GM21367 (cell line): ENCODE measurements around the gene RBM8A.
A peak's percentile ranks its signal among the peaks of the same experiment; 100 is the strongest.
"Not testable (repeated sequence)": the region's sequence is repeated elsewhere in the genome, so short reads cannot be mapped to it uniquely, and the experiment has no call there.

Experiments
- ATAC-seq: cut with Tn5 transposase; IDR thresholded peaks from one replicate; pipeline ENCODE4 v1.9.1; 2021; ENCODE audit not compliant: unreplicated experiment

RBM8A gene

DNA sequence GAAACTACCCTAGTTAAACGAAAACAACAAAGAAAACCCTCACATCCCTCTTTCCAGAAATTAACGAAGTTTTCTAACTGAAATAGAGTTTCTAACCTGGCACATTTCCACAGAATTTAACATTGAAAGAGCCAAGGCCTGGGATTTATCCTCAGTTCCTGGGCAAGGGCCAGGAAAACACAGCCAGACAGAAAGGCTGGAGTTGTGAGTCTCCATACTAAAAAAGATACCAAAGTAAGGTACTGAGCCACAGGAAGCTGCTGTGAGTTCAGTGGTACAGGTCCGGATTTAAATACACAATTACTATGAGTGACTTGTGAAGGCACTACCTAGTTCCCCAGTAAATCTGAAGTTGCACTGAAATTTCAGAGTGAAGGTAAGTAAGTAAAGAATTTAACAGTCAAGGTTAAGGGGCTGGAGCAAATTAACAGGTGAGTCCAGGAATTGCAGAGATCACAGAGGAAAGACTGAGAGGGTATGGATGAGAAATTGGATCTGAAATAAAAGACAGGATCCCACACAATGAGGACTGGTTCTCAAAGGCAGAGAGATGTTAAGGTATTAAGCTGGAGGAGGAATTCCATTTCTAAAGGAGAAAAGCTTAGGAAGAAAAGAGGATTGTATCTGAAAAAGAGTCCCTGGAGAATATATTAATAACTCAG lies 29.6 kb upstream of the RBM8A start:
- no peak for ATAC-seq

DNA sequence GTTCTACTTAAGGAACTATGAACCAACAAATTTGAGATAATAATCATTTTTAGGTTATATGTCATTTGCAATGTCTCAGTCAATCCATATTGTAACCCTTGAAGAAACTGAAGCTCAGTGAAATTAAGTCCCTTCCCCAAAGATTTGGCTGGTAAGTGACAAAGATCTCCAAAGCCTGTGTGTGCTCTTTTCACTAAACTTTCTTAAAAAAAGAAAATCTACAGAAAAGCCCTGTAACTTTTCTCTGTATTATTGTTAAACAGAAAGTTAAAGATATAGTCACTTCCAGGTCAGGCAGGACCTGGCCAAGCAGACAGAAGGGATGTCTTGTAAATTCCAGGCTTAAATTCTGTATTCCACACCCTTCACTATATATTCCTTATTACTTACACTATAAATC lies 29.1 kb upstream of the RBM8A start:
- ATAC-seq = no peak

DNA sequence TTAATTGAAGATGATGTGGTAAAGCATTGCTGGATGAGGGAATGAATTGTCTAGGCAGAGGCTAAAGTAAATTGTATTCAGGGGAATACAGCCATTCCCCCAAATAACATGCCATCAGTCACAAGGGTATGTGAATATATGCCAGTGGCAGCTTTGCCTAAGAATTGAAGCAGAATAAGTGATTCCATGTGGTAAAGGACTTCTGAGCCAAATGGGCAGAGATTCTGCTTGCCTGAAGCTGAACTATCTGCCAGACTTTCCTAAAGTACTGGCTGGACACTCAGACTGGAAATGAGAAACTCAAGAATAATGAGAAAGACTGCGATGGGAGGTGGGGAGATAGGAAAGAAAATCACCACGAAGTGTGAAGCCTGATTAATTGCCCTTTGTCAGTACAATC lies 28.2 kb upstream of the RBM8A start:
- no peak for ATAC-seq

DNA sequence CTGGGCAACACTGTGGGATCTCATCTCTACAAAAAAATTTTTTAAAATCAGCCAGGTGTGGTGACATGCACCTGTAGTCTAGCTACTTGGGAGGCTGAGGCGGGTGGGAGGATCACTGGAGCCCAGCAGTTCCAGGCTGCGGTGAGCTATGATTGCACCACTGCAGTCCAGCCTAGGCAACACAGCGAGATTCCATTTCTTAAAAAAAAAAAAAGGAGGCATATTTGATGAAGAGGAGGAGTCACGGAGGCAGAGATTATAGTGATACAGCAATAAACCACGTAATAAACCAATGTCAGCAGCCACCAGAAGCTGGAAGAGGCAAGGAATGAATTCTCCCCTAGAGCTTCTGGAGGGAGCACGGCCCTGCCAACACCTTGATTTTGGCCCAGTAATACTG lies 26.6 kb upstream of the RBM8A start:
- ATAC-seq = no peak

DNA sequence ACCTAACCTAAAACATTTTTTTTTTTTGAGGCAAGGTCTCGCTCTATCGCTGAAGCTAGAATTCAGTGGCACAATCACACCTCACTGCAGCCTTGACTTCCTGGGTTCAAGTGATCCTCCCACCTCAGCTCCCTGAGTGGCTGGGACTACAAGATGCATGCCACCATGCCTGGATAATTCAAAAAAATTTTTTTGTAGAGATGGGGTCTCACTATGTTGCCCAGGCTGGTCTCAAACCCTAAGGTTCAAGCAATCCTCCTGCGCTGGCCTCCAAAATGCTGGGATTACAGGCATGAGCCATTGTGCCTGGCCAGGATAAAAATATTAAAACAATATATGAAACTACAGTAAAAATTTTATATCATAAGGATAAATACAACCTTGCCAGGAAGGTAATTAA lies 25.6 kb upstream of the RBM8A start:
- no peak for ATAC-seq

DNA sequence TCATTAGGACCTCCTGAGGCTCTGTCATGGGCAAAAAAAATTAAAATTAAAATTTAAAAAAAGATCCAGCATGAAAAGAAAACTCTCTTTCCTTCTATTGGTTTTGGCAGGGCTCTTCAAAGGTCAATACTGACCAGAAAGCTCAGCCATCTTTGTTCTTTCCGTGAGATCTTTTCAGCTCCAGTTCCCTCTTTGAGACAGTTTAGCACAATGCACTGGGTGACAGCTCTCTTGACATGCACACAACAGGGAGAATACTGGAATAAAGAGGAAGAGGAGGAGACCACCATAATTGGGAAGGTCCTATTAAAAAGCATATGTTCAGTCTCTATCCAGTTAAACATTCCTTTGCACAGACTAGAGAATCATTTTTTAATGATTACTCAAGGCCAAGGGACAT lies 24.2 kb upstream of the RBM8A start:
- ATAC-seq = no peak

DNA sequence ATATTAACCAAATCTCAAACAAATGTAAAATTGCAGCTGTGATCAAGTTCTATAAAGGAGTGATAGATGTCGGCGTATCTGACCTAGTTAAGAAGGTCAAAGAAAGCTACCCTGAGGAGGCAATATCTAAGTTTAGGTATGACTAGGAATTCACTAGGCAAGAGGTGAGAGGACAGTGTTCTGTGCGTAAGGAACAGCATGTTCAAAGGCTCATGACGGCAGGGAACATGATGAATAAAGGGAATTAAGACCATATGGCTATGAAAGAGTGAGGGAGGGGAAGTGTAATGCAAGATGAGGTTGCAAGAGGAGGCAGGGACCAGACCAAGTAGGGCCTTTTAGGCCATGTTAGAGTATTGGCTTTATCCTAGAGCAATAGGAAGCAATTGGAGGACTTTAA lies 21.9 kb upstream of the RBM8A start:
- ATAC-seq = no peak

DNA sequence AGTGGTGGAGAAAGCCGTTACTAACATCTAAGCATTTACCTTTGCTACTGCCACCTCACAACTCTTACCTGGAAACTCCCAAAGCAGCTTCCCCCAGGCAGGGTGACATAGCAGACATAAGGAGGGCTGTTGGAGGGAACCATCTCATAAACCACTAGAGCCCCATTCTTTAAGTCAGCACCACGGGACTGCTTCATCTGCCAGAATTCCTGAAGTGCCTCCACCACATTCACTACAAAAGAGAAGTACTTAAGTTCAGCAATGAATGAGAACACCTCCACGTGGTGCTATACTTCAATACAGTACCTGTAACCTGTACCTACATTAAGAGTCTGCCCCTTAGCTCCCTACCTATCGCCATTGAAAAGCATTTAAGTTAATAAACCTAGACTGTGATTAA lies 20.3 kb upstream of the RBM8A start:
- no peak for ATAC-seq

GRCh38 chr1:145946477-145946986 lies 19.2 kb upstream of the RBM8A start:
- ATAC-seq = no peak

GRCh38 chr1:145944532-145944931 lies 17.2 kb upstream of the RBM8A start:
- no peak for ATAC-seq

- ATAC-seq = no peak
Observed at GRCh38 chr1:145942871-145943270, 15.6 kb upstream of the RBM8A start.

GRCh38 chr1:145942405-145942804 lies 15.1 kb upstream of the RBM8A start:
- ATAC-seq = no peak

- ATAC-seq = no peak
Observed at GRCh38 chr1:145937436-145937835, 10.2 kb upstream of the RBM8A start.

GRCh38 chr1:145936247-145936646 lies 9.0 kb upstream of the RBM8A start:
- ATAC-seq = no peak

DNA sequence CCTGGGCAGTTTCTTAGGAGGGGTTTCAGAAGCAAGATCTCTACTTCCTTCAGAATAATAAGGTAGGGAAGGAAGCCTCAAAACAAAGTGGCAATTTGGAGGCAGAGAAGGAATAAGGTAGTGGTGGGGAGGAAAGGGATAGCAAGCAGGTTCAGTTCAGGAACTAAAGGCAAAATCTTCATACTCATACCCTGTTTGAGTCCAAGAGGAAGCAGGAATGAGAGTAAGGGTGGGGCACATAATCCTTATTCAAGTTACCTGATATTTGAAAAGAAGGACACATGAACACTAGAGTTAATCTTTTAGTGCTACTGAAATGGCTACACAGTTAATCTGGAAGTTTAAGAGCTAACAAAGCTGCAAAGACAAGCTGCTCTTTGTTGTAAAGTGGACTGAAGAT lies 8.4 kb upstream of the RBM8A start:
- no peak for ATAC-seq

- not testable (repeated sequence) for ATAC-seq
Observed at GRCh38 chr1:145932522-145933009, 5.3 kb upstream of the RBM8A start.

GRCh38 chr1:145927916-145928643 lies 796 bp upstream of the RBM8A start:
- no peak for ATAC-seq

DNA sequence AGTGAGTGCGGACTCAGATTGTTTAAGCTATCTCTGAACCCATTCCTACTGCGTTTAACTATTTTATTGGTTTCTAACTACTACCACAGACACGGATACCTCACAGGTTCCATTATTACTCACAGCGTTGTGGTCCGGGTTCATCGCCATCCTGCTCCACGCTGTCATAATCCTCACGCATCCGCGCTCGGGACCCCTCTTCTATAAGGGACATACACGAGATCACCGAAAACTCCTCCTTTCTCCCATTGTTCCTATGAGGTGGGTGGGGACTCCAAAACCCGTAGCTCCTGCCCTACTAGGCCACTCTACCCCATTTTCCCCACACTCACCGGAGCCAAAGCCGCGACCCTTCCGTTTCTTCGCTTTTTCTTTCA lies 610 bp downstream of the RBM8A start:
- ATAC-seq = peak; percentile 9

- no peak for ATAC-seq
Observed at GRCh38 chr1:145922266-145922665, 5.0 kb downstream of the RBM8A start.

DNA sequence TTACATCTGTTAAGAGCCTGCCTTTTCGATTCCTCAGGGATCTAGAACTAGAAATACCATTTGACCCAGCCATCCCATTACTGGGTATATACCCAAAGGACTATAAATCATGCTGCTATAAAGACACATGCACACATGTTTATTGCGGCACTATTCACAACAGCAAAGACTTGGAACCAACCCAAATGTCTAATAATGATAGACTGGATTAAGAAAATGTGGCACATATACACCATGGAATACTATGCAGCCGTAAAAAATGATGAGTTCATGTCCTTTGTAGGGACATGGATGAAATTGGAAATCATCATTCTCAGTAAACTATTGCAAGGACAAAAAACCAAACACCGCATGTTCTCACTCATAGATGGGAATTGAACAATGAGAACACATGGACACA lies 7.0 kb downstream of the RBM8A start:
- ATAC-seq = not testable (repeated sequence)

GRCh38 chr1:145918992-145919939 lies 8.0 kb downstream of the RBM8A start:
- peak; percentile 66 for ATAC-seq
